Keratinocyte (primary cell): Measurements from ENCODE around the gene INPP5B.

Source experiments
- EZH2 ChIP-seq: IDR thresholded peaks from one replicate; pipeline ENCODE4 v1.6.1; 2012; ENCODE audit warnings: inconsistent platforms, mild to moderate bottlenecking, low read length, moderate library complexity
- TF ChIP-seq, protein P1 (sequence below), 3 experiments: IDR thresholded peaks in 1 of 3; conservative IDR thresholded peaks in 1 of 3; optimal IDR thresholded peaks in 1 of 3; 2 replicates in 2 of 3; 3 replicates in 1 of 3; pipeline versions ENCODE3 to v1.5.1; 2011; ENCODE audit warnings: low read length in 3 of 3, mild to moderate bottlenecking in 3 of 3, moderate library complexity in 2 of 3, control low read depth in 1 of 3, inconsistent platforms in 1 of 3; ENCODE audit not compliant: insufficient read depth in 2 of 3; ENCODE audit errors: extremely low read depth in 1 of 3

GRCh38 chr1:37841652-37842051, 105.2 kb downstream of the INPP5B start:
- TF ChIP-seq, protein P1, sequence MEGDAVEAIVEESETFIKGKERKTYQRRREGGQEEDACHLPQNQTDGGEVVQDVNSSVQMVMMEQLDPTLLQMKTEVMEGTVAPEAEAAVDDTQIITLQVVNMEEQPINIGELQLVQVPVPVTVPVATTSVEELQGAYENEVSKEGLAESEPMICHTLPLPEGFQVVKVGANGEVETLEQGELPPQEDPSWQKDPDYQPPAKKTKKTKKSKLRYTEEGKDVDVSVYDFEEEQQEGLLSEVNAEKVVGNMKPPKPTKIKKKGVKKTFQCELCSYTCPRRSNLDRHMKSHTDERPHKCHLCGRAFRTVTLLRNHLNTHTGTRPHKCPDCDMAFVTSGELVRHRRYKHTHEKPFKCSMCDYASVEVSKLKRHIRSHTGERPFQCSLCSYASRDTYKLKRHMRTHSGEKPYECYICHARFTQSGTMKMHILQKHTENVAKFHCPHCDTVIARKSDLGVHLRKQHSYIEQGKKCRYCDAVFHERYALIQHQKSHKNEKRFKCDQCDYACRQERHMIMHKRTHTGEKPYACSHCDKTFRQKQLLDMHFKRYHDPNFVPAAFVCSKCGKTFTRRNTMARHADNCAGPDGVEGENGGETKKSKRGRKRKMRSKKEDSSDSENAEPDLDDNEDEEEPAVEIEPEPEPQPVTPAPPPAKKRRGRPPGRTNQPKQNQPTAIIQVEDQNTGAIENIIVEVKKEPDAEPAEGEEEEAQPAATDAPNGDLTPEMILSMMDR (optimal IDR thresholded peaks at IDR 0.05 in 1 of 3, IDR thresholded peaks at IDR 0.05 in 1 of 3, conservative IDR thresholded peaks at IDR 0.05 in 1 of 3; ENCODE audit: extremely low read depth in 1 of 3, insufficient read depth in 2 of 3, low read length in 3 of 3): no peak
- TF ChIP-seq EZH2: no peak
